ENCODE results near the gene TXNDC12. TPM values are rescaled to one million over a fixed set of nuclear protein-coding genes. Genes with fewer than 3 reads are reported as not detected.
A peak's percentile ranks its signal among the peaks of the same experiment; 100 is the strongest.
"Not testable (repeated sequence)": the region's sequence is repeated elsewhere in the genome, so short reads cannot be mapped to it uniquely, and the experiment has no call there.

The TXNDC12 gene
- polyA plus RNA-seq, 12 donors: 21.3 to 43.6 (median 30.9) TPM; not detected in 1

DNA sequence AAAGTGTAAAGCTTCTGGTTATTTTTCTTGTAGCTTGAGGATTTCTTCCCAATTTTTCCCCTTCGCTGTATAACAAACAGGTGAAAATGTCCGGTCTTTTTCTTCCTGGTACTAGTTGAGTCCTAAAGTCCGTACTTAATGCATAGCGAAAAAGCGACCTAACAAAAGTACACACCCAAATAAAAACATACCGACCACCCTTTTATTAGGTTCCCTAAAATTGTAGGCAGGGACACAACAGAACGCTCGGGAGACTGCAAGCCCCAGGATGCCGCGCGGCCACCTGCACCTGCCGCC lies 823 bp upstream of the TXNDC12 start:
- DNase-seq: no peak

DNA sequence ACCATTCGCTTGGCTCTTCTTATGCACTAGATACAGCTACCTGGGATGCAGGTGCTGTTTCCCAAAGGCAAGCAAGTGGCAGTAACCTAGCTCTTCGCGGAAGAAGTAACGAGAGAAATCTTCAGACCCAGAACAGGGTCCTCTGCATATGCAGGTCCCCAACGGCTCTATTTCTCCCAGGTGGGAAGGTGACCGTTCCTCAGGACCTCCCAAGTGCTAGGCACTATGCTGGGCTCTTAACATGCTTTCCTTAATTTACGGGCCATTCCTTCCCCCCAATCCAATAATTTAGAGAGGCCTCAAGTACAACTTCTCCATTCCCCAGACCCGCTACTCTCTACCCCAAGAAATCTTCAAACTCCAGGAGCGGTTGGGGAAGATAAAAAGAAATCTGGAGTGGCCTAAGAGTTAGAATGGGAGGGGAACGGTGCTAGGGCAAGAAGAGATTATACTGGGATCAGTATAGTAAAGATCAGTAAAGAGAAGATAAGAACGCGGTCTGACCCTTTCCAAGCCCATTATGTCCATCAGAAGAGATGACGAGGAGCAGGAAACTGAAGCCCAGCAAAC lies 410 bp downstream of the TXNDC12 start:
- no peak for DNase-seq

- DNase-seq: no peak
Measured at GRCh38 chr1:52053862-52054261, 1.1 kb downstream of the TXNDC12 start.

GRCh38 chr1:52049337-52049736 lies 5.7 kb downstream of the TXNDC12 start:
- not testable (repeated sequence) for DNase-seq

- DNase-seq: not testable (repeated sequence)
Measured at GRCh38 chr1:52045666-52046195, 9.3 kb downstream of the TXNDC12 start.

DNA sequence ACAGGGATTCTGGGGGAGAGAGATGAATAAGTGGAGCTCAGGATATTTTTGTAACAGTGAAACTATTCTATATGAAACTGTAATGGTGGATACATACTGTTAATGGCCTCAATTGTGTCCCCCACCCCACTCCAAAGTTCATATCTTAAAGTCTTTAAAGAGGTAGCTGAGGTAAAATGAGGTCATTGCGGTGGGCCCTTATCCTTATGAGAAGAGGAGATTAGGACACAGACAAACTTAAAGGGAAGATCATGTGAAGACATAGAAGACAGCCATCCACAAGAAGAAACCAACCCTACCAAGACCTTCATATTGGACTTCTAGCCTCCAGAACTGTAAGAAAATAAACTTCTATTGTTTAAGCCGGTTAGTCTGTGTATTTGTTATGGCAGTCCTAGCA lies 9.8 kb downstream of the TXNDC12 start:
- DNase-seq: no peak

DNA sequence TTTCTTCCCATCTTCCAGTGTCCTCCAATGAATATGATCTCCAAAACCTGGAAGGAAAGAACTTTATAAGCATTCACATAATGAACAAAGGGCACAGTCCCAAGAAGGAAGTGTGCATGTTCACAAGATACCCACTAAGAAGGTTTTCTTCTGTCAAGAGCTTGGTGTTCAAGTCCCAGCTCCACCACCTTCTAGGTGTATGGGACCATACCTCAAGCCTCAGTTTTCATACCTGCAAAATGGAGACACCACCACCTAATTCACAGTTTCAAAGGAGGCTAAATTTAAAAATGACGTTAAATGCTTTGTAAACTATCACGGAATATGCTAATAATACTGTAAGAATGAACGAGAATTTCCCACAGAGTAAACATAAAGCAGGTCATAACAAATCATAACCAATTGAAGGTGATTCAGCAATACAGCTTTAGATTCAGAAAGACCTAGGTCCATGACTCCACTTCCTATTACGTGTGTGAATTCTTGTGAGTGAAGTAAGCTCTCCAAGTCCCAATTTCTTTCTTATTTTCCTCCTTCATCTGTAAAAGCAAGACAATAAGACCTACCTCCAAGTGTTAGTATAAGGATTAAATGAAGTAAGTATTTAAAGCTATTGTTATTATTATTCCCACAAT lies 13.3 kb downstream of the TXNDC12 start:
- no peak for DNase-seq

GRCh38 chr1:52037909-52038308 lies 17.1 kb downstream of the TXNDC12 start:
- no peak for DNase-seq

- DNase-seq: no peak
Measured at GRCh38 chr1:52037402-52037814, 17.6 kb downstream of the TXNDC12 start.

DNA sequence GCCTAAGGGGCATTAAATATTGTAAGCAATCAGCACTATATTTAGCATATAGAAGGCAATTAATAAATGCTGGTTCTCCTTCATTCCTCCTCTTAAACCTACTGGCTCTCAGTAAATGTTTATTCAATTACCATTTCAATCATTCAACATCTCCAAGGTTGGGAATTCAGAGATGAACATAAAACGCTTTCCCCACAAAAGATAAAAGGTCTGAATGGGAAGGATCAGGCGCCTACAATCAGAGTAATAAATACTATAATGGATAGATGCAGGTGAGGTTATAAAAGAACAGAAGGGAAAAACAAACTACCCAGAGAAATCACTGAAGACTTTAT lies 21.0 kb downstream of the TXNDC12 start:
- no peak for DNase-seq

- peak; percentile 93 for DNase-seq
Measured at GRCh38 chr1:52033190-52034049, 21.6 kb downstream of the TXNDC12 start, which contains the start of gene KTI12. Gene KTI12, minus strand, starts transcription at chr1:52033810. Its CDS starts 49 bp downstream, at chr1:52033761.

- no peak for DNase-seq
Measured at GRCh38 chr1:52032785-52033131, 22.2 kb downstream of the TXNDC12 start.

DNA sequence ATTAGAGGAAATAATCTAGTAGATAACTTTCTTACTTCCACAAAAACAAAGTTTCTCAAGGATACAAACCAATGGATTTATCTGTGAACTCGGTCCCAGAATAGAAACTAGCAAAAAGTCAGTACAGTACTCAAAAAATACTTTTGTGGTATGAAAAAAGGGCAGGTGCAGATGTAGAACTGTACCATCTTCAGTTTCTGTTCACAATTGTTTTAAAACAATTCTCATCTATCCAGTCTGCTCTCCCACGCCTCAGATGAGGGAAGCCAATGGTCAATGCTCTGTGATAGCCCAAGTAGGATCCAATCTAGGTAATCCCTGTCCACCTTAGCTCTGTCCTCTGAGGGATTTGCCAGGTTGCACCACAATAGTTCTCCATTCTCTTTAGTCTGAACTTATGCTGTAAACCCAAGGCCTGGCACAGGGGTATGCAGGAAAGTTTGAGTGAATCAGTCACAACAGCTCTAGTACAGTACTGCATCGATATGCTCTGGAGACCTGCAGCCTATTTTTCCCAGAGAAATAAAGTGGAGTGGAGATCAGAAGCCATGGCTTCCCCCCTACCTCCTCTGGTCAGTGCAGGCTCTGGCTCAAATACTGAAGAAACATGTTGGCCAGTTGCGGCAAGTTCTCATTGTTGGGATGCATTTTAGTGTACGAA lies 22.7 kb downstream of the TXNDC12 start:
- no peak for DNase-seq

DNA sequence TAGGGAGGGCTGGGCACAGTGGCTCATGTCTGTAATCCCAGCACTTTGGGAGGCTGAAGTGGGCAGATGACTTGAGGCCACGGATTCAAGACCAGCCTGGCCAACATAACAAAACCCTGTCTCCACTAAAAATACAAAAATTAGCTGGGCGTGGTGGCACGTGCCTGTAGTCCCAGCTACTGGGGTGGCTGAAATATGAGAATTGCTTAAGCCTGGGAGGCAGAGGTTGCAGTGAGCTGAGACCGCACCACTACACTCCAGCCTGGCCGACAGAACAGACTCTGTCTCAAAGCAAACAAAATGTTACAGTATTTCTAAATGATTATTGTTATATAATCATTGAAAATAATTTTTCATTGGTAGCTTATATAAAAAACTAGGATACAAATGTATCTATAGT lies 26.2 kb downstream of the TXNDC12 start:
- not testable (repeated sequence) for DNase-seq

DNA sequence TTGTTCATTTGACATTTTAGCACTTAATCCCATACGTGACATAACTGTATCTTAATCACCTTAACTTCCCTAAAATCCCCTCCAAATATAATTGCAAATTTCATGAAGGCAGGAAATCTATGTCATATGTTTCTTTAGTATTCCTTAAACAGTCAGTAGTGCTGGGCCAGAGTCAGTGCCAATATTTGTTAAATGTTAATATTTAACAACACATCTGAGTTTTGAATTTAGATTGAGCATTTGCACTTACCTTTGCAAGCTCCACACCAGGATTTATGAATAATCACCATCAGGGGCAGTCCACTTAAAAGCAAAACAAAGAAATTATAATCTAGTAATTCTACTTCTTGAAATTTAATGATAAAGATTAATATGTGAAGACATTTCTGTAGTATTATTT lies 26.7 kb downstream of the TXNDC12 start:
- no peak for DNase-seq

DNA sequence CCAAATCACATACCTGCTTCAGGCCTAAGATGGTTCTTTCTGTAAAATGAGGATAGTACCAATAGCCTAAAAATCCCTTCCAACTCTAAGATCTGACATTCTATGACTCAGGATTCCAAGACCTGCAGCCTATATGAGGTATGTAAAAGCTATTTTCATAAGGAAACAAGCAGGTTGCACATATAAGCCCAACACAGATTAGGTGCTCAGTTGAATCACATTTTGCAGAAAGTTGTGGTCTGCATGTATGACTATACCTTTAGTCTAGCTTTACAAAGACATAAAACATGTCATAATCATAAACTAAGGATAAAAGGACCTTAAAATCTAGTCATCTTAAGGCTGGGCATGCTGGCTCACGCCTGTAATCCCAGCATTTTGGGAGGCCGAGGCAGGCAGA lies 28.7 kb downstream of the TXNDC12 start:
- DNase-seq: no peak

GRCh38 chr1:52022133-52022532 lies 32.9 kb downstream of the TXNDC12 start:
- DNase-seq: no peak

GRCh38 chr1:52008071-52008809 lies 46.8 kb downstream of the TXNDC12 start:
- DNase-seq: no peak

DNA sequence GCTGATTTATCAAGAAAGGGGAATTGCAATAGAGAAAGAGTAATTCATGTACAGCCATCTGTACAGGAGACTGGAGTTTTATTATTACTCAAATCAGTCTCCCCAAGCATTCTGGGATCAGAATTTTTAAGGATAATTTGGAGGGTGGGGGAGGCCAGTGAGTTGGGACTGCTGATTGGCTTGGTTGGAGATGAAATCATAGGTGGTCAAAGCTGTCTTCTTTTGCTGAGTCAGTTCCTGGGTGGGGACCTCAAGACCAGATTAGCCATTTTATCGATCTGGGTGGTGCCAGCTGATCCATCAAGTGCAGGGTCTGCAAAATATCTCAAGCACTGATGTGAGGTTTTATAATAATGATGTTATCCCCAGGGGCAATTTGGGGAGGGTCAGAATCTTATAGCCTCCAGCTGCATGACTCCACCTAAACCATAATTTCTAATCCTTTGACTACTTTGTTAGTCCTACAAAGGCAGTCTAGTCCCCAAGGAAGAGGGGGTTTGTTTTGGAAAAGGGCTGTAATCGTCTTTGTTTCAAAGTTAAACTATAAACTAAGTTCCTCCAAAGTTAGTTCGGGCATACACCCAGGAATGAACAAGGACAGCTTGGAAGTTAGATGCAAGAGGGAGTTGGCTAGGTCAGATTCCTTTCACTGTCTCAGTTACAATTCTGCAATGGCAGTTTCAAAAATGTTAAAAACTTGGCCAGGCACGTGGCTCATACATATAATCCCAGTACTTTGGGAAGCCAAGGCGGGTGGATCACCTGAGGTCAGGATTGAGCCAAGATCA lies 47.6 kb downstream of the TXNDC12 start:
- DNase-seq: peak; percentile 56

DNA sequence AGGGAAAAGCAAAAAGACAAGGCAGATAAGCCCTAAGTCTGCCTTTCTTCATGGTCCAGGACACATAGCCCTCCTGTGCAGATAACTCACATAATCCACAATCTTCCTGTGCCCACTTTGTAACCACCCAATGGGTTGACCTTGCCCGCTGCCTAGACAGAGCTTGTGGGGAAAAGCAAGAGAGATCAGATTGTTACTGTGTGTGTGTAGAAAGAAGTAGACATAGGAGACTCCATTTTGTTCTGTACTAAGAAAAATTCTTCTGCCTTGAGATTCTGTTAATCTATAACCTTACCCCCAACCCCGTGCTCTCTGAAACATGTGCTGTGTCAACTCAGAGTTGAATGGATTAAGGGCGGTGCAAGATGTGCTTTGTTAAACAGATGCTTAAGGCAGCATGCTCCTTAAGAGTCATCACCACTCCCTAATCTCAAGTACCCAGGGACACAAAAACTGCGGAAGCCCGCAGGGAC lies 48.9 kb downstream of the TXNDC12 start:
- DNase-seq: not testable (repeated sequence)

DNA sequence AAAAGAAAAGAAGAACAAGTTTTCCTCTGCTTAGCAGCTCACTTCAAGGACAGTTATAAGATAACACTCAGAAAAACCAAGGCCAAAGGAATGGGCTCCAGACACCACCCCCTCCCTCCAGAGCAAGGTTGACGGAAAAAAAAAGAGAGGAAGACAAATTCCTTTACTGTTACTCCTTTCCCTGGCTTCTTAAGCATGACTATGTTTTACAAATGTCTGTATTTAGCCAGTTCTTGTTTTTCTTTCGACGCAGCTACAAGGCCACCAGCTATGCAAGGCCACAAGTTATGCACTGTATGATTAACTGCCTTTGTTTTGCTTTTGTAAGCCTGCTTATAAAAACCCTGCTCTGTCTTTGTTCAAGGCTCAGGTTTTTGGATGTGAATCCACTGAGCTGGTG lies 49.4 kb downstream of the TXNDC12 start:
- not testable (repeated sequence) for DNase-seq

Data from muscle of arm (tissue), 12 donors.